Neural progenitor cell (in vitro differentiated cells): ENCODE results near the gene PKD1. TPM values are rescaled to one million over a fixed set of nuclear protein-coding genes. Genes with fewer than 3 reads are reported as not detected.

ENCODE experiments used
- DNase-seq: peaks from one replicate; pipeline ENCODE4 v3.0.0-alpha.2; 2016; ENCODE audit warnings: low spot score
- H2AFZ ChIP-seq: fragments of 200-600 bp; sonication (generic); replicated peaks from 2 replicates; pipeline ENCODE4 v1.6.1; 2016; ENCODE audit warnings: antibody characterized with exemption
- H3F3A ChIP-seq: fragments of 200-600 bp; sonication (generic); 2 replicates; pipeline ENCODE4 v1.6.1; 2016; ENCODE audit warnings: antibody characterized with exemption, low read depth
- H3K27ac ChIP-seq: fragments of 200-600 bp; sonication (generic); 2 replicates; pipeline ENCODE4 v1.5.1; 2016; ENCODE audit warnings: mild to moderate bottlenecking
- H3K27me3 ChIP-seq: fragments of 200-600 bp; sonication (generic); 2 replicates; pipeline ENCODE4 v1.6.1; 2016; ENCODE audit warnings: mild to moderate bottlenecking, moderate library complexity
- H3K36me3 ChIP-seq: fragments of 200-600 bp; sonication (generic); 2 replicates; pipeline ENCODE4 v1.5.1; 2016
- H3K4me1 ChIP-seq: fragments of 200-600 bp; sonication (generic); 2 replicates; pipeline ENCODE4 v1.6.1; 2016; ENCODE audit warnings: mixed run types
- H3K4me2 ChIP-seq: fragments of 200-600 bp; sonication (generic); 2 replicates; pipeline ENCODE4 v1.6.1; 2016
- H3K4me3 ChIP-seq: fragments of 200-600 bp; sonication (generic); 2 replicates; pipeline ENCODE4 v1.5.1; 2016
- H3K79me2 ChIP-seq: fragments of 200-600 bp; sonication (generic); 2 replicates; pipeline ENCODE4 v1.6.1; 2016; ENCODE audit warnings: low read depth
- H3K9ac ChIP-seq: fragments of 200-600 bp; sonication (generic); 2 replicates; pipeline ENCODE4 v1.6.1; 2016
- H3K9me3 ChIP-seq: fragments of 200-600 bp; sonication (generic); 2 replicates; pipeline ENCODE4 v1.5.1; 2016; ENCODE audit warnings: low read depth
- H4K20me1 ChIP-seq: fragments of 200-600 bp; sonication (generic); 2 replicates; pipeline ENCODE4 v1.6.1; 2016; ENCODE audit warnings: low read depth
- H3K27ac Mint-ChIP-seq: 3 replicates; pipeline ENCODE4 v1.8.0; 2021; ENCODE audit warnings: mixed read lengths
- H3K27me3 Mint-ChIP-seq: 2 replicates; pipeline ENCODE4 v1.8.0; 2022; ENCODE audit warnings: low read depth, mild to moderate bottlenecking, inconsistent platforms, moderate library complexity, mixed read lengths; ENCODE audit not compliant: insufficient read depth
- H3K36me3 Mint-ChIP-seq: 3 replicates; pipeline ENCODE4 v1.8.0; 2021; ENCODE audit warnings: mixed read lengths
- H3K4me1 Mint-ChIP-seq: 3 replicates; pipeline ENCODE4 v1.8.0; 2021; ENCODE audit warnings: mixed read lengths
- H3K4me3 Mint-ChIP-seq: 3 replicates; pipeline ENCODE4 v1.8.0; 2021; ENCODE audit warnings: mild to moderate bottlenecking, moderate library complexity, mixed read lengths
- H3K9me3 Mint-ChIP-seq: 3 replicates; pipeline ENCODE4 v1.8.0; 2020; ENCODE audit warnings: mixed read lengths
- CTCF ChIP-seq: fragments of 200-600 bp; sonication (generic); IDR thresholded peaks from 2 replicates; pipeline ENCODE4 v1.5.1; 2017; ENCODE audit warnings: antibody characterized with exemption, mild to moderate bottlenecking
- EZH2 ChIP-seq: fragments of 200-600 bp; sonication (generic); IDR thresholded peaks from 2 replicates; pipeline ENCODE4 v1.6.1; 2017; ENCODE audit warnings: antibody characterized with exemption, mild to moderate bottlenecking, moderate library complexity
- EZH2phosphoT487 ChIP-seq: fragments of 200-600 bp; sonication (generic); IDR thresholded peaks from 2 replicates; pipeline ENCODE4 v1.6.1; 2017; ENCODE audit warnings: antibody characterized with exemption
- total RNA-seq: library from RNA; depleted of rRNA; stranded (reverse); fragments of >200 nt; gene quantifications from 2 replicates; pipeline ENCODE4 v1.2.3, GENCODE V29; 2015; ENCODE audit warnings: low replicate concordance

Gene PKD1
- total RNA-seq, 1 donor from 2014 or later = 16.9 TPM

GRCh38 chr16:2074071-2074470 is 61.6 kb downstream of the PKD1 start:
- H3K4me1 ChIP-seq = no peaks in the 10 kb centered on the region
- no peaks in the 10 kb centered on the region for H3K79me2 ChIP-seq
- H3K9me3 ChIP-seq = no peaks in the 10 kb centered on the region
- H3K27ac ChIP-seq = no peak overlapping the region
- no peaks in the 10 kb centered on the region for H3F3A ChIP-seq
- DNase-seq = no peak
- no peak for TF ChIP-seq CTCF
- Mint-ChIP-seq H3K4me1 (peaks cover 4% of the 10 kb centered on the region), H3K27me3 (peaks cover 6% of the 10 kb centered on the region), H3K4me3 (no peak overlapping the region), H3K27ac (no peak overlapping the region), H3K9me3 (no peaks in the 10 kb centered on the region), H3K36me3 (peaks cover 10% of the 10 kb centered on the region)
- H3K9ac ChIP-seq = no peak overlapping the region
- no peaks in the 10 kb centered on the region for H4K20me1 ChIP-seq
- no peaks in the 10 kb centered on the region for H3K27me3 ChIP-seq
- H2AFZ ChIP-seq = no peak overlapping the region
- no peak overlapping the region for H3K4me2 ChIP-seq
- no peaks in the 10 kb centered on the region for H3K36me3 ChIP-seq
- no peak overlapping the region for H3K4me3 ChIP-seq

GRCh38 chr16:2072926-2073325 is 62.8 kb downstream of the PKD1 start:
- H3K79me2 ChIP-seq = no peaks in the 10 kb centered on the region
- no peaks in the 10 kb centered on the region for H4K20me1 ChIP-seq
- no peaks in the 10 kb centered on the region for H3K36me3 ChIP-seq
- H3K27ac ChIP-seq = no peak overlapping the region
- no peak for TF ChIP-seq CTCF
- no peak for TF ChIP-seq EZH2phosphoT487
- no peak for TF ChIP-seq EZH2
- H3K4me1 Mint-ChIP-seq = peaks cover 5% of the 10 kb centered on the region
- no peaks in the 10 kb centered on the region for H3F3A ChIP-seq
- H3K9ac ChIP-seq = no peak overlapping the region
- H3K27ac Mint-ChIP-seq = no peak overlapping the region
- no peaks in the 10 kb centered on the region for H3K4me1 ChIP-seq
- no peak for DNase-seq
- H3K4me3 ChIP-seq = no peak overlapping the region
- H3K9me3 ChIP-seq = no peaks in the 10 kb centered on the region
- no peaks in the 10 kb centered on the region for H3K27me3 ChIP-seq
- no peaks in the 10 kb centered on the region for H3K9me3 Mint-ChIP-seq
- H3K27me3 Mint-ChIP-seq = peaks cover 4% of the 10 kb centered on the region
- H3K36me3 Mint-ChIP-seq = peaks cover 13% of the 10 kb centered on the region
- no peak overlapping the region for H3K4me2 ChIP-seq
- no peak overlapping the region for H3K4me3 Mint-ChIP-seq
- H2AFZ ChIP-seq = no peak overlapping the region

GRCh38 chr16:2071454-2072202 is 64.1 kb downstream of the PKD1 start:
- Histone ChIP-seq H3K4me3 (no peak overlapping the region), H3K4me1 (no peaks in the 10 kb centered on the region), H3K79me2 (no peaks in the 10 kb centered on the region), H3K36me3 (no peaks in the 10 kb centered on the region), H4K20me1 (no peaks in the 10 kb centered on the region), H3K9ac (no peak overlapping the region), H3K27me3 (no peaks in the 10 kb centered on the region), H2AFZ (no peak overlapping the region), H3K4me2 (no peak overlapping the region), H3K27ac (no peak overlapping the region), H3K9me3 (no peaks in the 10 kb centered on the region), H3F3A (no peaks in the 10 kb centered on the region)
- Mint-ChIP-seq H3K27me3 (peaks cover 2% of the 10 kb centered on the region), H3K4me3 (no peak overlapping the region), H3K4me1 (peaks cover 5% of the 10 kb centered on the region), H3K9me3 (no peaks in the 10 kb centered on the region), H3K27ac (no peak overlapping the region), H3K36me3 (peaks cover 15% of the 10 kb centered on the region)
- DNase-seq = no peak
- no peak for TF ChIP-seq CTCF
- no peak for TF ChIP-seq EZH2phosphoT487
- no peak for TF ChIP-seq EZH2
